HCT116 (cell line): ENCODE data around the gene ASAP2. TPM values are rescaled to one million over a fixed set of nuclear protein-coding genes. Genes with fewer than 3 reads are reported as not detected.

ENCODE experiments used
- ATAC-seq: fragments of 200-7000 bp; cut with Tn5 transposase; 2 replicates; pipeline ENCODE4 v1.9.1; 2020; ENCODE audit warnings: mild to moderate bottlenecking, moderate library complexity
- BruUV-seq: library from RNA; stranded (reverse); fragments of 400-500 nt; replicated peaks from 2 replicates; lab custom pipeline; 2021; lab: Mats Ljungman, UMichigan
- CTCF ChIA-PET: fragments of 300-600 bp; sonication (Branson Sonifier 250); formaldehyde crosslinking; loops from one replicate; lab custom pipeline; 2021; ENCODE audit warnings: antibody characterized with exemption; lab: Charles Lee
- POLR2A ChIA-PET: fragments of 300-600, 350-600 bp; sonication (Branson Sonifier 250); formaldehyde crosslinking; loops from one replicate; lab custom pipeline; 2021; ENCODE audit warnings: antibody characterized with exemption; lab: Charles Lee
- RAD21 ChIA-PET, 2 experiments: fragments of 300-600 bp; sonication (Branson Sonifier 250); formaldehyde crosslinking; loops; one replicate each; lab custom pipeline; 2023; ENCODE audit warnings: low total read pairs in 2 of 2; ENCODE audit not compliant: uncharacterized antibody in 2 of 2, unreplicated experiment in 2 of 2, low non-redundant PET in 1 of 2; lab: Charles Lee
- DNase-seq: peaks from one replicate; pipeline ENCODE4 v3.0.0-alpha.2; 2010; ENCODE audit warnings: low read depth, low spot score
- H2AFZ ChIP-seq: fragments of 200-600 bp; shearing (Covaris generic), sonication (generic); 2 replicates; pipeline ENCODE4 v1.6.1; 2017; ENCODE audit warnings: low read depth, mixed run types, mixed read lengths, antibody characterized with exemption, low read length; ENCODE audit not compliant: poor library complexity, severe bottlenecking
- H3K27ac ChIP-seq: 2 replicates; pipeline ENCODE4 v1.5.1; 2012; ENCODE audit warnings: low read depth, low read length
- H3K27me3 ChIP-seq: fragments of 200-600 bp; sonication (generic); 2 replicates; pipeline ENCODE4 v1.6.1; 2016; ENCODE audit warnings: mixed run types, low read length, mixed read lengths; ENCODE audit not compliant: insufficient read depth
- H3K36me3 ChIP-seq, 2 experiments: fragments of 200-500 bp in 1 of 2; fragments of 200-600 bp in 1 of 2; sonication (Bioruptor generic) in 1 of 2; sonication (generic) in 1 of 2; 2 replicates each; pipeline versions ENCODE4 v1.5.1 to v1.6.1; 2014 to 2016; ENCODE audit warnings: low read length in 2 of 2, inconsistent platforms in 1 of 2, mixed read lengths in 1 of 2, mixed run types in 1 of 2; ENCODE audit not compliant: insufficient read depth in 2 of 2, control insufficient read depth in 1 of 2
- H3K4me1 ChIP-seq, 2 experiments: fragments of 200-600 bp in 1 of 2; sonication (generic) in 1 of 2; 2 replicates each; pipeline versions ENCODE4 v1.5.1 to v1.6.1; 2012 to 2017; ENCODE audit warnings: low read length in 2 of 2, inconsistent platforms in 1 of 2, mild to moderate bottlenecking in 1 of 2, mixed read lengths in 1 of 2, mixed run types in 1 of 2, moderate library complexity in 1 of 2; ENCODE audit not compliant: insufficient read depth in 2 of 2, control insufficient read depth in 1 of 2
- H3K4me2 ChIP-seq: fragments of 200-600 bp; sonication (generic); 2 replicates; pipeline ENCODE4 v1.6.1; 2017; ENCODE audit warnings: mixed run types, low read length, mixed read lengths
- H3K4me3 ChIP-seq, 2 experiments: fragments of 200-600 bp in 1 of 2; sonication (generic) in 1 of 2; replicated peaks in 1 of 2; 2 replicates each; pipeline ENCODE4 v1.5.1; 2011 to 2016; ENCODE audit warnings: low read length in 2 of 2, control low read depth in 1 of 2, low read depth in 1 of 2, mild to moderate bottlenecking in 1 of 2, mixed read lengths in 1 of 2, mixed run types in 1 of 2
- H3K79me2 ChIP-seq: fragments of 200-600 bp; sonication (generic); 2 replicates; pipeline ENCODE4 v1.6.1; 2017; ENCODE audit warnings: mild to moderate bottlenecking, mixed run types, low read length, moderate library complexity, mixed read lengths; ENCODE audit not compliant: insufficient read depth
- H3K9ac ChIP-seq: fragments of 200-600 bp; sonication (generic); 2 replicates; pipeline ENCODE4 v1.6.1; 2016; ENCODE audit warnings: low read length, mixed read lengths
- H3K9me2 ChIP-seq: fragments of 200-600 bp; sonication (generic), shearing (Covaris generic); 2 replicates; pipeline ENCODE4 v1.6.1; 2017; ENCODE audit warnings: mixed run types, mild to moderate bottlenecking, moderate library complexity; ENCODE audit not compliant: insufficient read depth
- H3K9me3 ChIP-seq, 2 experiments: fragments of 200-500 bp in 1 of 2; fragments of 200-600 bp in 1 of 2; sonication (Bioruptor generic) in 1 of 2; sonication (generic) in 1 of 2; 2 replicates each; pipeline ENCODE4 v1.6.1; 2014 to 2017; ENCODE audit warnings: low read length in 2 of 2, mixed read lengths in 2 of 2, inconsistent platforms in 1 of 2, low read depth in 1 of 2, mild to moderate bottlenecking in 1 of 2, mixed run types in 1 of 2, moderate library complexity in 1 of 2; ENCODE audit not compliant: control insufficient read depth in 1 of 2, insufficient read depth in 1 of 2
- H4K20me1 ChIP-seq: fragments of 200-600 bp; sonication (generic), shearing (Covaris generic); 2 replicates; pipeline ENCODE4 v1.6.1; 2017; ENCODE audit warnings: mixed run types, mild to moderate bottlenecking, moderate library complexity; ENCODE audit not compliant: insufficient read depth
- ATF3 ChIP-seq: IDR thresholded peaks from 2 replicates; pipeline ENCODE4 v1.6.1; 2012
- CBX3 ChIP-seq: IDR thresholded peaks from 2 replicates; pipeline ENCODE4 v1.6.1; 2012; ENCODE audit warnings: low read depth
- EGR1 ChIP-seq: IDR thresholded peaks from 2 replicates; pipeline ENCODE4 v1.6.1; 2012; ENCODE audit warnings: low read depth
- FOSL1 ChIP-seq: IDR thresholded peaks from 2 replicates; pipeline ENCODE4 v1.6.1; 2012; ENCODE audit warnings: low read depth
- JUND ChIP-seq: IDR thresholded peaks from 2 replicates; pipeline ENCODE4 v1.6.1; 2012
- MAX ChIP-seq: IDR thresholded peaks from 2 replicates; pipeline ENCODE4 v1.6.1; 2012
- REST ChIP-seq: IDR thresholded peaks from 2 replicates; pipeline ENCODE4 v1.6.1; 2012; ENCODE audit warnings: low read depth
- YY1 ChIP-seq: IDR thresholded peaks from 2 replicates; pipeline ENCODE4 v1.6.1; 2011; ENCODE audit warnings: low read length, low read depth, moderate library complexity, mild to moderate bottlenecking; ENCODE audit not compliant: insufficient replicate concordance; ENCODE audit errors: extremely low read depth
- ZBTB33 ChIP-seq: IDR thresholded peaks from 2 replicates; pipeline ENCODE4 v1.6.1; 2011; ENCODE audit warnings: mild to moderate bottlenecking, low read length, moderate library complexity; ENCODE audit not compliant: insufficient replicate concordance; ENCODE audit errors: extremely low read depth
- ZFX ChIP-seq: fragments of 450-650 bp; IDR thresholded peaks from 2 replicates; pipeline ENCODE4 v1.6.1; 2017
- ZNF274 ChIP-seq: fragments of 200-500 bp; sonication (Bioruptor generic); IDR thresholded peaks from 2 replicates; pipeline ENCODE4 v1.6.1; 2014; ENCODE audit warnings: mild to moderate bottlenecking, low read depth, low read length, inconsistent platforms
- intact Hi-C: fragments of 100-400 bp; cut with micrococcal nuclease; formaldehyde crosslinking; loops from 2 replicates; pipeline ENCODE4 v1.10.0; 2022
- total RNA-seq: library from RNA; stranded (reverse); gene quantifications from one replicate; pipeline ENCODE4 v1.2.1, GENCODE V29; 2021; ENCODE audit not compliant: unreplicated experiment

The ASAP2 gene
- total RNA-seq, 1 experiment from 2014 or later, result 16.5 TPM

- ATAC-seq, result no peak
- peaks cover 20 to 28% of the 10 kb centered on the region in 2 experiments for H3K4me1 ChIP-seq
- ChIA-PET RAD21 (no interaction called here), CTCF (no interaction called here), POLR2A (no interaction called here)
- no peak overlapping the region for H3K4me2 ChIP-seq
- H3K27me3 ChIP-seq, result no peaks in the 10 kb centered on the region
- H3K9ac ChIP-seq, result no peak overlapping the region
- H3K36me3 ChIP-seq, result peaks cover 0 to 4% of the 10 kb centered on the region in 2 experiments; a peak in 1 of 4 replicates
- H3K9me2 ChIP-seq, result no peaks in the 10 kb centered on the region
- H3K4me3 ChIP-seq, result no peak overlapping the region
- BruUV-seq, result no TSS peak
- no peaks in the 10 kb centered on the region for H4K20me1 ChIP-seq
- no peaks in the 10 kb centered on the region for H3K9me3 ChIP-seq
- no peaks in the 10 kb centered on the region for H3K79me2 ChIP-seq
- no peak overlapping the region for H2AFZ ChIP-seq
- no peak for DNase-seq
- no peak overlapping the region for H3K27ac ChIP-seq
- no peak for TF ChIP-seq CBX3
- no peak for TF ChIP-seq EGR1
- TF ChIP-seq REST, result no peak
- no peak for TF ChIP-seq YY1
- no peak for TF ChIP-seq ZFX
- no peak for TF ChIP-seq ATF3
- TF ChIP-seq ZNF274, result no peak
- no peak for TF ChIP-seq MAX
- no peak for TF ChIP-seq ZBTB33
- no peak for TF ChIP-seq FOSL1
- TF ChIP-seq JUND, result no peak
- intact Hi-C loops, result no loop called here
These were observed 183.7 kb downstream of the ASAP2 start for GRCh38 chr2:9390151-9390850.
